ENCODE measurements around the gene TES.

TES gene

DNA sequence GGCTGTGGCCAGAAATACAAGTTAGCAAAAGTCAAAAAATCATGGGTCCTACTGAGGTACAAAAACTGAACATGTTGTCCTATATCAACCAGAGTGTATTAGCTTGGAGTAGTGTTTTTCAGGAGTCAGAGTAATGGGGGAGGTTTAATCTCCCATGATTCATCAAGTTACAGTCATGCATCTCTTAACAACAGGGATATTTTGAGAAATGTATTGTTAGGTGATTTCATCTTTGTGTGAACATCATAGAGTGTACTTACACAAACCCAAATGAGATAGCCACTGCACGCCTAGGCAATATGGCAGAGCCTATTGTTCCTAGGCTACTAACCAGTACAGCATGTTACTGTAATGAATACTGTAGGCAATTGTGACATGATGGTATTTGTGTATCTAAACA lies 14.9 kb upstream of the TES start:
- no peak for DNase-seq

DNA sequence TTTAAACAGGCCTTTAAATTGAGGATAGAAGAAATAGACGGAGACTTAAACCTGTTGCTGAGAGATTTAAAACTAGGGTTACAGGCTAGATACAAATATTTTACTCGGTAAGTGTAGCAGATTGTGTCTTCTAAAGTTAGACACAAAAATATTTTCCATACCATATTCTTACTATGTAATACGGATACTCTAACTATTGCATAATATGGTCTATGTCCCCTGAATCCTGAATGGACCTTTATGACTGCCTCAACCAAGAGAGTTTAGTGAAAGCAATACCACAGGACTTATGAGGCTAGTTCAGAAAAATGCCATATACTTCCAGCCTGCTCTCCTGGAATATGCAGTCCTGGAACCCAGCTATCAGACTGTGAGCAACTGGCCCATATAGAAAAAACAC lies 13.4 kb upstream of the TES start:
- no peak for DNase-seq

DNA sequence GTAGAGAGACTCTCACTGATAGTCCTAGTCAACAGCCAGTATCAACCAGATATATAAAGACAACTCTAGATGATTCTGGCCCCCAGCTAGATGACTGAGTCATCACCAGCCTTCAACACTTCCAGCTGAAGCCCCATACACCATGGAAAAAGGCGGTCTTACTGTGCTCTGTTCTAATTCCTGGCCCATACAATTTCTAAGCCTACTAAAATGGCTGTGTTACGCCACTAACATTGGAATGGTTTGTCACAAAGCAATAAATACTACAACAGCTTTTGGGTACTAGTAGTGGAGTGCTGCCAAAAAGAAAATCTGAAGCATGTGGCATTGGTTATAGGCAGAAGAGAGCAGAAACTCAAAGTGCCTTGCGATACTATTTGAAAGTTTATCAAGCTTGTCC lies 13.0 kb upstream of the TES start:
- DNase-seq = no peak

DNA sequence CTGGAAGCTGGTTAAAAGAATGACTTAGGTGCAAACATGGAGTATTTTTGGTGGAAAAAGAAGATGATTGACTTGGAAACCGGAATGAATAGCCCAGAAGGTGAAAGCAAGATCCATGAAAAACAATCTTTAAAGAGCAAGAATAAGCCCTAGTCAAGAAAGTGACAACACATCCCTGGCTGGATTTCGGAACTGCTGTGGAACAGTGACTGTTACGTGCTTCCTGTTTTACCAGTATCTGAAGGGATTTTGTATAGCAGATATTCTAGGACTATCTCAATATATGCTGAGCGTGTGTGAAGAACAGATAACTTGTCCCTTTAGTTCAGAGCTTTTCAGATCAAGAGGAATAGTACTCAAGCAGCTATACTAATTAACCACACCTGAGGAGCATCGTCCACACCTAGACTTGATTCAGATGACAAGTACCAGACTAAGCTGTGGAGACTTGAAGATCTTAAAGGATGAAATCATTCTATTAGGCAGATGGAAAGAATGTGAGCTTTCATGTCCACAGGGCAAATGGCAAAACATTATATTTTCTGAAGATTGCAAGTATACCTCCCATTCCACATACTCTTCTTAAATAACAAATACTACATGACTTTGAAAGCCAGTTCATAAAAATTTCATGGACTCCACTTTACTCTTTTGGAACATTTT lies 11.5 kb upstream of the TES start:
- DNase-seq = no peak

DNA sequence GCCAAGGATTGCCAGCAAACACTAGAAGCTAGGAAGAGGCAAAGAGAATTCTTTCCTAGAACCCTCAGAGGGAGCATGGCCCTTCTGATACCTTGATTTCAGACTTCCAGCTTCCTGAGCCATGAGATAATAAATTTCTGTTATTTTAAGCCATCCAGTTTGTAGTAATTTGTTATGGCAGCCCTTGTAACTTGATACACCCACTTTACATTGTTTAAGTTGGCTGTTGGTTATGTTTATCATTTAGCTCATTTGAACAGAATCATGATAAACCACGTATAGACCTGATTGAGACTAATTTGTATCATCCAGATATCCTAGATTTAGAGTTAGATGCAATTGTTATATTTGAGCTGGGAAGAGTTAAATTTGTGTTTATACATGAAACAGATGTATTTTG lies 9.4 kb upstream of the TES start:
- DNase-seq = no peak

DNA sequence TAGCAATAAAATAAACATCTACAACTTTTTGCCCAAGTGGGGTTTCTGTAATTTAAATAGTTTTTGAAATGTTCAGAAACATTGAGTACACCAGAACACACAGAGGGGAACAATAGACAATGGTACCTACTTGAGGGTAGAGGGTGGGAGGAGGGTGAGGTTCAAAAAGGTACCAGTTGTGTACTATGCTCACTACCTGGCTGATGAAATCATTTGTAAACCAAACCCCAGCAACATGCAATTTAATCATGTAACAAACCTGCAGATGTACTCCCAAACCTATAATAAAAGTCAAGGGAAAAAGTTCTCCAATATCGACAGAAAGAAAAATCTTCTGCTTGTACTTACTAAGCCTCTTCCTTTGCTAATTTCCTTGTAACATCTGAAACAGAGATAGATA lies 4.2 kb upstream of the TES start:
- DNase-seq = no peak

GRCh38 chr7:116208919-116209318 lies 1.4 kb upstream of the TES start:
- DNase-seq = no peak

- DNase-seq = no peak
Observed at GRCh38 chr7:116209561-116210070, 723 bp upstream of the TES start.

DNA sequence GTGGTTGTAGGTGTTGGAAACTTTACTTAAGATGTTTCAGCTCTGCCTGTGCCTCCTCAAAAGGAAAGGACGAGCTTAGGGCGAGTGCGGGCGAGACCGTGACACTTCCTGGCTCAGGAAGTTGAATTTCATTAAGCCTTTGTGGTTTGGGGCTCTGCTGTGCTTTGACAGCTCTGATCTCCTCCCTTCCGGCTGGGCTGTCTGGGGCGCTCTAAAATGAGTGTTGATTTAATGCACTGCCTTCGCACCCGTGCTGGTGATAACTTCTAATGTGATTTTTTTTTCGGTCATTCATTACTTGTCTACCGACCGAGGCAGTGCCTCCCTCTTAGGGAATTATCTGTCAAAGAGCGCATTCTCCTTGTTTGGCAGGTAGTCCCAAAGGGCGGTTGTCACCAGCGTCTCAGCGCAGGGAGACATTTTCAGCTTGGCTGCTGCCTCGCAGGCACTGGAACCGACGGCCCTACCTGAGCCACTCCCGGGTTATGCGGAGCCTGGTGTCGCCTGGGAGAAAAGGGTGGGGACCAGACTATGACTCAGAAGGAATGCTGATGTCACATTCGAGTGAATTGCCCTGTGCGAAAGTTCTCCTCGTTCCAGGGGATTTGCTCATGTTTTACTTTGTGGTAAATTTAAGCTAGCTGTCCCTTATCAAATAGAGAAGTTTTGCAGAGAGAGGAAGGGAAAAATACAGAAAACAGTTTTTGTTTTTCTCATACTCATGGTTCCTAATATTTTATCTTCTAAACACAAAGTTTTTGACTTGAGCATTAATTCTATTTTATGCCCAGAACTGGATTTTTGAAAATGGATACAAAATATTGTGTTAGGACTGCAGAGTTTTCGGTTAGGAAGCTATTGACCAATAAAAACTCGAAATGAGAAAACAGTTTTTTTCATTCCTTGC lies 920 bp downstream of the TES start:
- DNase-seq = peak; percentile 73

GRCh38 chr7:116211913-116212596 lies 1.7 kb downstream of the TES start:
- no peak for DNase-seq

GRCh38 chr7:116212869-116213268 lies 2.5 kb downstream of the TES start:
- DNase-seq = no peak

GRCh38 chr7:116213361-116214130 lies 3.2 kb downstream of the TES start:
- no peak for DNase-seq

- no peak for DNase-seq
Observed at GRCh38 chr7:116214921-116215320, 4.6 kb downstream of the TES start.

DNA sequence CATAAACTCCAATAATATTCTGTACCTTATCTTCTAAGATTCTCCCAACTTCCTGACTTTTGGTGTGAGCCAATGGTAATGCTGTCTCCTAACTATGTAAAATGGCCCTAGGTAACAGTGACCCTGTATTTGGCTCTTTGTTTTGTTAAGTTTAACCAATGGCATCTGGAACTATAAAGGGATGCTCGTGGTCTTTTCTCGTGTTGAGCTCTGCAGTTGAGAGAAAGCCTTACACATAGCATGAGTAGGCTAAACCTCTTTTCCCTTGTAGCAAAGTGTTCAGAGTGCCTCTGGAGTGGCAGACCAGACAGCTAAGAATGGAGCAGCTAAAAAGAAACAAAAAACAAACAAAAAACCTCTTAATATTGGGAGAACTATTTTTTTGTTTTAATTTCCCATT lies 5.2 kb downstream of the TES start:
- no peak for DNase-seq

DNA sequence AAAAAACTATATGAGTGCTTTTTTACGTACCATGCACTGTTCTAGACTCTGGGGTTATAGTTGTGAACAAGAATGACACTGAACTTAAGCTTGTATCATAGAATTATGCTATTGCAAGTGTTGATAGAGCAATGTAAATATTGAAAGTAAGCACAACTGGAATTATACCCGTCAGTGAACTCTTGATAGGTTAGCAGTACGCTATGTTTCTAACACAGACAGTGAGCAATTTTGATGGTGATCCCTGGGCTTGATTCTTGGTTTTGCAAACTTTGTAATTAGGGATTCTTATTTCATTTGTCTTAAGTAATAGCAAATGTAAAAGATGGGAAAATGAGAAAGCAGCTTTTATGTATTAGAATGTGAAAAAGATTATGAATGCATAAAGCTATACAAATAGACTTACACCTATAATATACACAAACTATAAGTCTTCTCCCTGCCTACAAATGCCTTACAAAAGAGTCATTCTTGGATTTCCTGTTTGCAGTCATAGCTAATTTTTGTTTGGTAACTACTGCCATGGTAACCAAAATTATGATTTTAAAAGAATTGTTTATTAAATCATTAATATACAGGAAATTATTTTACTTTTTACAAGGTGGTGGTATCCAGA lies 6.7 kb downstream of the TES start:
- DNase-seq = no peak

- DNase-seq = no peak
Observed at GRCh38 chr7:116218051-116218645, 7.8 kb downstream of the TES start.

- DNase-seq = no peak
Observed at GRCh38 chr7:116218747-116219146, 8.4 kb downstream of the TES start.

DNA sequence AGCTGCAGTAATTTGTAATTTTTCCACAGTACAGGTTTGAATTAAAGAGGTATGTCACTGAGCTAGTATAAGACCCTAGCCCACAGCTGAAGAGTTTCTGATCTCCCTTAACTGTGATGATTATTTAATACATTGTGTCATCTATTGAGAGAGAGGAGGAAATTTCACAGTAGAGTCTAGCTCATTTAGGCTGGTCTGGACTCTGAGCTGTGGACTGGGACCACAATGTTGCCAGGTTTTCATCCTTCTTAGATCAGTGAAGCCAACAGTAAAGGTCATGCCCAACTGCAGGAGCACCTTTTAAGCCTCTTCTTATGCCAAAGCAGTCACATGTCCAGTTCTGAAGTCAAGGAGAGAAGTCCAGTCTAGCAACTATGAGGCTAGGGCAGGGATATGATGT lies 8.9 kb downstream of the TES start:
- DNase-seq = no peak

GRCh38 chr7:116219834-116220233 lies 9.5 kb downstream of the TES start:
- DNase-seq = no peak

DNA sequence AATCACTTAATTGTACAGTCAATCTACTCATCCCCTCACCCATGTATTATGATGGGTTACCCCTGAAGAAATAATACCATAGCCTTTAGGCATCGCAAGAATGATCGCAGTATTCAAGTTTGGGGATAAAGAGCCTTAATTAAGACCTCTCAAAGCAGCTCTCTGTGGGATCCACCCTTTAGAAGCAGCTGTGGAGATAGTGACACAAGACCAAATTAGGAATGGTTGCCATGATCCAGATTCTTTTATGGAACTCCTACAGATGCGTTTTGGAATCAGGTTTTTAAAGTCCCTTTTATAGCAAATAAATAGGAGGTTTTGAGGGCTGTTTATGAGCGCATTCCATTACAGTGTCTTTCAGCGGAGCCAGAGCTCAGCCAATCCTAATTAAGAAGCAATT lies 12.2 kb downstream of the TES start:
- DNase-seq = no peak

- DNase-seq = no peak
Observed at GRCh38 chr7:116223588-116223987, 13.2 kb downstream of the TES start.

- DNase-seq = no peak
Observed at GRCh38 chr7:116224492-116225098, 14.3 kb downstream of the TES start.

Data from stimulated activated naive CD4-positive, alpha-beta T cell treated with Interleukin-2 at 50 U/mL for 16 hours (primary cell).